ENCODE results near the gene MIEF1.

DNA sequence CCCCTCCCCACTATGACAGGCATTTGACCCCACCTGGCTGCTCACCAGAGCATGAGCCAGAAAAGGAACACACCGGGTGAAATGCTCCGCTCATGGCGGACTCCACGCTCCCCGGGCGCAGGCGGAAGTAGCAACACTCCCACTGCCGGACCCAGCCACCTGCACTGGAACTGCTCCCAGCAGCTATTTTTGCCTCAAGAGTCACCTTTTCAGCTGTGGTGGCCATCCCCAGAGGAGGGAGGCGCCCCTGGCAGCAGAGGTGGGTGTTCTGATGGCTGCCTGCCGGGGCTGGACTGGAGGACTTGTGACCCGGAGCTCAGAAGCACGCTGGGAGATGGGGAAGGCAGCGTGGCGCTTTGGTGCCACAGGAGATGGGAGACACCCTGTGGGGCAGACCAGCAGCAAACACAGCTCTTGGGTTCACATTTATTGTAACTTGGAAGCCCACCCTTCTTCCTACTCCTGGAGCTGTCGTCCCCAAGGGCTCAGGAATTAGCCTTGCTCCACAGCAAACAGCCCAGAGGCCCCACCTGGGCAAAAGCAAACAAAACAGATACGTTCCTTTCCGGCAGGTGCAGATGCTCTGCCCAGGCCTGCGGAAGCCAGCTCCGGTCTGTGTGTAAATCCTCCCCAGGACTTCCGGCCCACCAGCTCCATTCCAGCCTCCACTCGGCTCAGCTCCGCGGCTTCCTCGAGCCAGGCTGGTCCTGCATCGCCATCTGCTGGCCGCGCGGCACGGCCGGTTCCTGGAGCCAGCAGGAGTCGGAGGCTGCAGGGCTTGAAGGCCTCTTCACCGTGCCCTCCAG is 26.8 kb downstream of the MIEF1 start:
- TF ChIP-seq, protein P1, sequence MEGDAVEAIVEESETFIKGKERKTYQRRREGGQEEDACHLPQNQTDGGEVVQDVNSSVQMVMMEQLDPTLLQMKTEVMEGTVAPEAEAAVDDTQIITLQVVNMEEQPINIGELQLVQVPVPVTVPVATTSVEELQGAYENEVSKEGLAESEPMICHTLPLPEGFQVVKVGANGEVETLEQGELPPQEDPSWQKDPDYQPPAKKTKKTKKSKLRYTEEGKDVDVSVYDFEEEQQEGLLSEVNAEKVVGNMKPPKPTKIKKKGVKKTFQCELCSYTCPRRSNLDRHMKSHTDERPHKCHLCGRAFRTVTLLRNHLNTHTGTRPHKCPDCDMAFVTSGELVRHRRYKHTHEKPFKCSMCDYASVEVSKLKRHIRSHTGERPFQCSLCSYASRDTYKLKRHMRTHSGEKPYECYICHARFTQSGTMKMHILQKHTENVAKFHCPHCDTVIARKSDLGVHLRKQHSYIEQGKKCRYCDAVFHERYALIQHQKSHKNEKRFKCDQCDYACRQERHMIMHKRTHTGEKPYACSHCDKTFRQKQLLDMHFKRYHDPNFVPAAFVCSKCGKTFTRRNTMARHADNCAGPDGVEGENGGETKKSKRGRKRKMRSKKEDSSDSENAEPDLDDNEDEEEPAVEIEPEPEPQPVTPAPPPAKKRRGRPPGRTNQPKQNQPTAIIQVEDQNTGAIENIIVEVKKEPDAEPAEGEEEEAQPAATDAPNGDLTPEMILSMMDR (tag by site-specific recombination; IDR thresholded peaks at IDR 0.05), result peak; percentile 100
- TF ChIP-seq ZNF747 (tag by site-specific recombination; IDR thresholded peaks at IDR 0.05), result no peak

Data from HEK293 (cell line).